Activated CD4-positive, alpha-beta T cell treated with anti-CD3 and anti-CD28 coated beads for 48 hours (primary cell): Measurements from ENCODE around the gene KRTAP3-3.

ENCODE experiments used
- DNase-seq: peaks from one replicate; pipeline ENCODE4 v3.0.0-alpha.2; 2020

Gene KRTAP3-3

GRCh38 chr17:40956401-40957254 is 37.3 kb downstream of the KRTAP3-3 start:
- DNase-seq = no peak

GRCh38 chr17:40953881-40954280 is 40.1 kb downstream of the KRTAP3-3 start:
- peak; percentile 57 for DNase-seq

- no peak for DNase-seq
Measured at GRCh38 chr17:40952661-40953060, 41.3 kb downstream of the KRTAP3-3 start.

GRCh38 chr17:40952154-40952553 is 41.8 kb downstream of the KRTAP3-3 start:
- no peak for DNase-seq

GRCh38 chr17:40951011-40951622 is 42.8 kb downstream of the KRTAP3-3 start:
- DNase-seq = no peak

GRCh38 chr17:40950176-40950575 is 43.8 kb downstream of the KRTAP3-3 start:
- no peak for DNase-seq

- DNase-seq = no peak
Measured at GRCh38 chr17:40949418-40949817, 44.5 kb downstream of the KRTAP3-3 start.

GRCh38 chr17:40947929-40948328 is 46.0 kb downstream of the KRTAP3-3 start:
- DNase-seq = no peak

GRCh38 chr17:40945414-40945813 is 48.5 kb downstream of the KRTAP3-3 start:
- no peak for DNase-seq

GRCh38 chr17:40944531-40944930 is 49.4 kb downstream of the KRTAP3-3 start:
- no peak for DNase-seq
